Natural killer cell (primary cell): ENCODE measurements around the gene HIRIP3. TPM values are rescaled to one million over a fixed set of nuclear protein-coding genes. Genes with fewer than 3 reads are reported as not detected.

Experiments
- ATAC-seq, 3 donors: fragments of 150-1000 bp in 2 of 3; fragments of 200-7000 bp in 1 of 3; cut with Tn5 transposase; 1 replicate in 1 of 3; 2 replicates in 2 of 3; pipeline ENCODE4 v1.10.0; 2021; ENCODE audit warnings: mild to moderate bottlenecking in 2 of 3, moderate library complexity in 2 of 3
- DNase-seq, 2 donors: peaks; one replicate each; pipeline versions ENCODE4 v3.0.0 to v3.0.0-alpha.2; 2013 to 2021; ENCODE audit warnings: mixed read lengths in 1 of 2
- H3K27ac ChIP-seq: one replicate; pipeline ENCODE4 v1.5.1; 2013; ENCODE audit warnings: mild to moderate bottlenecking, low read length
- H3K27me3 ChIP-seq: one replicate; pipeline ENCODE4 v1.6.1; 2013; ENCODE audit warnings: low read length; ENCODE audit not compliant: control insufficient read depth, insufficient read depth
- H3K36me3 ChIP-seq: one replicate; pipeline ENCODE4 v1.6.1; 2013; ENCODE audit warnings: low read length; ENCODE audit not compliant: control insufficient read depth, insufficient read depth
- H3K4me1 ChIP-seq: one replicate; pipeline ENCODE4 v1.6.1; 2013; ENCODE audit warnings: low read length; ENCODE audit not compliant: control insufficient read depth, insufficient read depth
- H3K4me3 ChIP-seq: one replicate; pipeline ENCODE4 v1.5.1; 2013; ENCODE audit warnings: low read length
- H3K9me3 ChIP-seq: one replicate; pipeline ENCODE4 v1.6.1; 2013; ENCODE audit warnings: low read length; ENCODE audit not compliant: control insufficient read depth, insufficient read depth
- H3K27ac Mint-ChIP-seq, 2 donors: one replicate each; pipeline ENCODE4 v1.8.0; 2022; ENCODE audit warnings: mild to moderate bottlenecking in 2 of 2, mixed read lengths in 2 of 2, moderate library complexity in 1 of 2
- H3K27me3 Mint-ChIP-seq, 2 donors: one replicate each; pipeline ENCODE4 v1.8.0; 2022; ENCODE audit warnings: low read depth in 2 of 2, mixed read lengths in 2 of 2
- H3K36me3 Mint-ChIP-seq: one replicate; pipeline ENCODE4 v1.8.0; 2022; ENCODE audit warnings: mixed read lengths
- H3K4me1 Mint-ChIP-seq, 2 donors: one replicate each; pipeline ENCODE4 v1.8.0; 2022; ENCODE audit warnings: mixed read lengths in 2 of 2
- H3K4me3 Mint-ChIP-seq: one replicate; pipeline ENCODE4 v1.8.0; 2022; ENCODE audit warnings: mild to moderate bottlenecking, moderate library complexity, mixed read lengths
- H3K9me3 Mint-ChIP-seq, 2 donors: one replicate each; pipeline ENCODE4 v1.8.0; 2022; ENCODE audit warnings: mixed read lengths in 2 of 2
- WGBS: methylation state at CpG from one replicate; pipeline ENCODE4 v1.1.7; 2013; ENCODE audit warnings: missing lambda C conversion rate; ENCODE audit not compliant: insufficient coverage; 5-methylcytosine and 5-hydroxymethylcytosine counted together
- intact Hi-C: fragments of 100-400 bp; cut with micrococcal nuclease; formaldehyde crosslinking; loops from one replicate; pipeline ENCODE4 v1.14.2; 2022
- total RNA-seq, 4 donors: library from RNA; stranded (reverse); fragments of 120-200 nt in 1 of 4; gene quantifications; one replicate each; pipeline versions ENCODE4 v1.2.3 to v1.2.4, GENCODE V29; 2013 to 2022
- TF ChIP-seq, protein P1 (sequence below): fragments of 200-600 bp; IDR thresholded peaks from one replicate; pipeline ENCODE4 v1.8.0; 2022; ENCODE audit warnings: antibody characterized with exemption

Gene HIRIP3
- total RNA-seq, 3 donors from 2014 or later (not counting 1 experiment from before 2014, with no cell fraction given) = 11.1 to 13.4 (median 12.7) TPM

DNA sequence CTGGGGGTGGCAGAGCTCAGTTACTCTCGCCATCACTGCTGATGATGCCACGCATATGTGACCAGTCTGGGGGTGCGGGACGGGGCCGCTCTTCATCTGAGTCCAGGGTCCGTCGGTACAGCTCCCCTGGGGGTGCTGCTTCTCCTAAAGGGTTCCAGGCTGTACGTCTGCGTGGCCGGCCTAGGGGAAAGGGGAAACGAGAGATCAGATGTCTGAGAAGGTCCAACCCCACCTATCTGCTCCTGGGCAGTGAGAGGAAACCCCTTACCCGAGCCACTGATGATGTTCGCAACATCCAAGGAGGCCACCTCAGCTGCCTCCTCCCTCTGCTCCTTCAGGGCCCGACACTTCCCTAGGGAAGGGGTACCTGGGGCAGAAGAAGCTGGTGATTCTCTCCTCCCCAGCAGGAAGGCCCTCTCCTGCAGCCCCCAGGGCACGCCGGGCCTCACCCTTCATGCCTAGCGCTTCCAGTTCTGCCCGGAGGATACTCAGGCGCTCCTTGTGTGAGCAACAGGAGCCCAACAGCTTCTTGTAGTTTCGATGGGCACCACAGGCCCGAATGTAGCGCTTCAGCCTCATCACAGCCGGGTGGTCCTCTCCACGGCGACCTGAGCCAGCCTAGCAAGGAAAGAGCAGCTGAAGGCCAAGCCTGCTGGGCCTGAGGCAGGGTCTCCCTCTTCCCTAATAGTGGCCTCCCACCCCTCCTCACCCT is 2.1 kb downstream of the HIRIP3 start:
- Mint-ChIP-seq H3K27me3 (no peaks in the 10 kb centered on the region), H3K27ac (peak overlapping the region in 1 of 2 donors; percentile 97), H3K4me3 (no peak overlapping the region), H3K36me3 (no peaks in the 10 kb centered on the region), H3K9me3 (no peaks in the 10 kb centered on the region), H3K4me1 (peaks cover 13 to 35% of the 10 kb centered on the region in 2 donors)
- peaks cover 22% of the 10 kb centered on the region for H3K36me3 ChIP-seq
- TF ChIP-seq, protein P1, sequence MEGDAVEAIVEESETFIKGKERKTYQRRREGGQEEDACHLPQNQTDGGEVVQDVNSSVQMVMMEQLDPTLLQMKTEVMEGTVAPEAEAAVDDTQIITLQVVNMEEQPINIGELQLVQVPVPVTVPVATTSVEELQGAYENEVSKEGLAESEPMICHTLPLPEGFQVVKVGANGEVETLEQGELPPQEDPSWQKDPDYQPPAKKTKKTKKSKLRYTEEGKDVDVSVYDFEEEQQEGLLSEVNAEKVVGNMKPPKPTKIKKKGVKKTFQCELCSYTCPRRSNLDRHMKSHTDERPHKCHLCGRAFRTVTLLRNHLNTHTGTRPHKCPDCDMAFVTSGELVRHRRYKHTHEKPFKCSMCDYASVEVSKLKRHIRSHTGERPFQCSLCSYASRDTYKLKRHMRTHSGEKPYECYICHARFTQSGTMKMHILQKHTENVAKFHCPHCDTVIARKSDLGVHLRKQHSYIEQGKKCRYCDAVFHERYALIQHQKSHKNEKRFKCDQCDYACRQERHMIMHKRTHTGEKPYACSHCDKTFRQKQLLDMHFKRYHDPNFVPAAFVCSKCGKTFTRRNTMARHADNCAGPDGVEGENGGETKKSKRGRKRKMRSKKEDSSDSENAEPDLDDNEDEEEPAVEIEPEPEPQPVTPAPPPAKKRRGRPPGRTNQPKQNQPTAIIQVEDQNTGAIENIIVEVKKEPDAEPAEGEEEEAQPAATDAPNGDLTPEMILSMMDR = no peak
- 95% methylated on average over 25 of the region's 25 CpGs for WGBS
- ATAC-seq (no peak), DNase-seq (no peak)
- no peak overlapping the region for H3K27ac ChIP-seq
- no peaks in the 10 kb centered on the region for H3K27me3 ChIP-seq
- peaks cover 20% of the 10 kb centered on the region for H3K4me1 ChIP-seq
- no peaks in the 10 kb centered on the region for H3K9me3 ChIP-seq
- intact Hi-C loops = no loop called here
- no peak overlapping the region for H3K4me3 ChIP-seq

DNA sequence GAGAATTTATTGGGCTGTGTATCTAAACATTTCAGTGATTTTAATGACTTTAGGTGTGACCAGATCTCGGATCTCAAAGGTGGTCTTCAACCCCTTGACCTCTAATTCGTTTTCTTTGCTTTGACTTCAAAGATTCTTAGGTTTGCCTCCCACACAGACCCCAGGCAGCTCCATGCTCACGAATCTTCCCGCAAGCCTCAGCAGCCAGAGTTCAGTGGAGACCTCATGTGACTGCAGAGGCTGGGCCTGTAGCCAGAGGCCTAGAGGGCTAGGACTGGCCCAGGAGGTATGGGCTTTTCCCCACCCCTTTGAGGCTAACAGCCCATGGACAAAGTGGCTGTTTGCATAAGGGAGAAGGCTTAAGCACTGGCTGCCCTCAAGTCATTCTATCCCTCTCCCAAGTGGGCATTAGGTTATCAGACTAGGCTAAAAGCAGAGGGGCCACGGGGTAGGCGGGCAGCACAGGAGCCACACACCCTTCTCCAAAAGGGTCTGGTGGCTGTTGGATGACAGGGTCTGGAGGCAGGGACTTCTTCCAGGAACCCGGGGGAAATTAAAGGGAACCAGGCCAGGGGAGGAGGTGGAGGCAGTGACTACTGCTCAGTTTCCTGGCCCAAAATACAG is 3.0 kb downstream of the HIRIP3 start:
- Histone ChIP-seq H3K27me3 (no peaks in the 10 kb centered on the region), H3K4me3 (no peak overlapping the region), H3K4me1 (peaks cover 20% of the 10 kb centered on the region), H3K9me3 (no peaks in the 10 kb centered on the region), H3K36me3 (peaks cover 29% of the 10 kb centered on the region), H3K27ac (no peak overlapping the region)
- Mint-ChIP-seq H3K4me1 (peaks cover 13 to 41% of the 10 kb centered on the region in 2 donors), H3K36me3 (no peaks in the 10 kb centered on the region), H3K27ac (no peak overlapping the region), H3K4me3 (peak overlapping the region; percentile 68), H3K9me3 (no peaks in the 10 kb centered on the region), H3K27me3 (no peaks in the 10 kb centered on the region)
- intact Hi-C loops = no loop called here
- DNase-seq = no peak
- no peak for ATAC-seq
- TF ChIP-seq, protein P1 = no peak
- 87% methylated on average over 7 of the region's 7 CpGs for WGBS

GRCh38 chr16:29991571-29991904 is 3.9 kb downstream of the HIRIP3 start:
- Mint-ChIP-seq H3K4me3 (no peak overlapping the region), H3K9me3 (no peaks in the 10 kb centered on the region), H3K27ac (no peak overlapping the region), H3K36me3 (no peaks in the 10 kb centered on the region), H3K4me1 (peaks cover 7 to 38% of the 10 kb centered on the region in 2 donors), H3K27me3 (no peaks in the 10 kb centered on the region)
- no peaks in the 10 kb centered on the region for H3K9me3 ChIP-seq
- TF ChIP-seq, protein P1 = no peak
- no peak for ATAC-seq
- peaks cover 14% of the 10 kb centered on the region for H3K4me1 ChIP-seq
- 100% methylated on average over 3 of the region's 5 CpGs for WGBS
- H3K36me3 ChIP-seq = peaks cover 38% of the 10 kb centered on the region
- H3K27me3 ChIP-seq = no peaks in the 10 kb centered on the region
- intact Hi-C loops = no loop called here
- H3K27ac ChIP-seq = no peak overlapping the region
- DNase-seq = no peak
- H3K4me3 ChIP-seq = no peak overlapping the region
